ENCODE results near the gene NT5C3A.
"Not testable (repeated sequence)": the region's sequence is repeated elsewhere in the genome, so short reads cannot be mapped to it uniquely, and the experiment has no call there.

The NT5C3A gene

DNA sequence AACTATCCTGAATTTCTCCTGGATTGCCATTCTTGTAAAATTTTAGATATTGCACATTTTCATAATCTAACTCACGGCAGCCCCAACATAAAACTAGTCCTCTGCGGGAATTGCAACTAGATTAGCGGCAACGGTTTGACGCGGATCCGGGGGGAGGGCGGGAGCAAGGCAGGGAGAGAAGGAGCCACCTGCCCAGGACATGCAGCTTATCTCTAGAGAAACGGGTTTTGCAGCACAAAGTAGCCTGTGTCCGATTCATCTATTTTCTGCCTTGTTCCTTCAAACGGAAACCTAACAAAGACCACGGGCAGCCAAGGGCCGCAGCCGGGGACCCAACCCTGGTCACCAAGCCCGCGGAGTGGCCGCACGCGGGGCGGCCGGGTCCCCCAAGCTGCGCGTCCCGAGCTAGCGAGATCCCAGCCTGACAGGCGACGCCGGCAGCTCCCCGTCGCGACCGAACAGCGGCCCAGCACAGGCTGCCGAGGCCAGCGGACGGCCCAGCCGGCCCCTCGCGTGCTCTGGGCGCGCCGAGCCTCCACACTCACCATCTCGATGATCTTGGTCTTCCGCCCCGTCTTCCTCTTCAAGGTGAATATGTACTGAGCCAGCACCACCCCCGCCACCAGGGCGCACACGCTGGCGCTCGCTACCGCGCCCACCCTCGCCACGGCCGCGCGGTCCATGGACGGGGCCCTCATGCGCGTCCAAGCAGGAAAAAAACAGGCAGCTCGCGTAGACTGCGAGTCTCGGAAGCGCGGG lies at the start of gene NT5C3A:
Gene NT5C3A, minus strand, starts transcription at position 754 of the 759 bp plus-strand sequence. Its CDS starts 71 bp downstream, at position 683.
- DNase-seq, result peak; percentile 46

DNA sequence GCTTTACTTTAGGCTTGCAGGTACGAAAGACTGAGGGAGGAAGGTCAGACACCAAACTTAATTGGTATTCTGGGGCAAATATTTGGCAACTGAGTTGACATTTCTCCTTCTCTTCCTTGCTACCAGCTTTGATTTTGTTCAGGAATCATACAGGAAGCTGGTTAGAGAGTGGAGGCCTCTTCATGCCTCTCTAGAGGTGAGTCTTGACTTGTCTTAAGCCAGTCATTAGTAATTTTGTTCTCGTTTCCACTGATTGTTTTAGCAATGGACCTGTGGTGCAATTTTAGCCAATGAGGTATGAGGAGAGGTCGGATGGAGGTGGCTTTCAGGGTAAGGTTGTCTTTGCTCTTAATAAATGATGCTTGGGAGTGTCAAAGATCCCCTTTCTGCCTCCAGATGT lies 49.0 kb upstream of the NT5C3A start:
- DNase-seq, result no peak

DNA sequence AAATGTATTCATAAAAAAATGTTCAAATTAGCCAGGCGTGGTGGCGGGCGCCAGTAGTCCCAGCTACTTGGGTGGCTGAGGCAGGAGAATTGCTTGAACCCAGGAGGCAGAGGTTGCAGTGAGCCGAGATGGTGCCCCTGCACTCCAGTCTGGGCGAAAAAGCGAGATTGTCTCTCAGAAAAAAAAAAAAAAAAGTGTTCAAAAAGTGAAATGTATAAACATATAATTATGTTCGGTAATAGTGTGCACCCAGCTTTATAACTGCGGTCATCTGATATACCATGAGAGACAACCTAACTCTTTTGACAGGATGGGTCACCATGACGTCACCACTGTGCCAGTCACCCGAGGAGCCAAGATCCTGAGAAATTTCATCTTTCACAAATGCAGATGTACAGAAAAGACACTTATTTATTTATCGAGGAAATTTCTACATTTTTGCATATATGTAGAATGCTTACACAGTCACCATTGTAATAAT lies 47.2 kb upstream of the NT5C3A start:
- peak; percentile 57 for DNase-seq

DNA sequence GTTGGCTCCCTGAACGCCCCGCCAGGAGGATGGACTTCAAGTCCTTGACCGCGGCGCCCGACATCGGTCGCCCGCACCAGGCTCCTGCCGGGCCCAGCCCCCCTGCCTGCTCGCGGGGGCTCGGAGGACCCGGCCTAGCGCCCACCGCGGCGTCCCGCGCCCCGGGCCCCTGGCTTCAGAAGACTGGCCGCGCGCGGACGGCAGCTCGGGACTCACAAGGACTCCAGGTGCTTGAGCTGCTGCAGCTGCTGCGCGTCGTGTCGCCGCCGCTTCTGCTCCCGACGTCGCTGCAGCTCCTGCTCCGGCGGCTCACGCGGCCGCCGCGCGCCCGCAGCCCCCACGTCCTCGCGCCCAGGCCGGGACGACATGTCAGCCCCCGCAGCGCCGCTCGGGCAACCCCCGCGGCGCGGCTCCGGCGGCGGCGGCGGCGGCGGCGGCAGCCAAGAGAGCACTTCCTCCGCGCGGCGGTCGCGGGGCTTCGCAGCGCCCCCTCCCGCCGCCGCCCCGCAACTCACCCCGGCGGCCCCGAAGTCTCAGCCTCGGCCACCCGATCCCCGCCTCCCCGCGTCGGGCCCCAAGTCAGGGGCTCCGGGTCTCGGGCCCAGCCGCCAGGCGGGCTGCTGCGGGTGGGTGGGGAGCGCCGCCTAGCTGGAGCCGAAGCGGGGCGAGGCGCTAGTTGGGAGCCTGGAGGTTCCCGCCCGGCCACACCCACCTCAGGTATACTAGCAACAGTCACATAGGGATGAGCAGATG lies 46.6 kb upstream of the NT5C3A start, which contains the start of gene RP9:
Gene RP9, minus strand, starts transcription at position 400 of the 753 bp plus-strand sequence. Its CDS starts 32 bp downstream, at position 368.
- peak; percentile 87 for DNase-seq

DNA sequence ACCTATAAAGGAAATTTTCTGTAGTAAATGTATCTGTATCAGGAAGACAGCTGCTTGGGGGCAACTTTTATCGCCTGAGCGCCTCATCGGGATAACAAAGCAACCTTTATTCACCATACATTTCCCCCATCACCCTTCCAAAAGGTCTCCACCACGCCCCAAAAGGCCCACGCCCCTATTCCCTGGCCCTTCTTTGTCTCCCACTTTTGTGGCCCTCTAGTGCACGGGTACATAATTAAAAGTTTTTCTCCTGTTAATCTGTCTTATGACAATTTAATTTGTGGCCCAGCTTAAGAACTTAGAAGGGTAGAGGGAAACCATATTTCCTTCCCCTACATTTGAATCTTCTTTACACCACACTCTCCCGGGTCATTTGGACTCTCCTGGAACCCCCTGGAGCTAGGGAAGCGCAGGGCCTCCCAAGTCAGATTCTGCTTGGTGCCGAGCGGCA lies 46.0 kb upstream of the NT5C3A start:
- DNase-seq, result peak; percentile 32

DNA sequence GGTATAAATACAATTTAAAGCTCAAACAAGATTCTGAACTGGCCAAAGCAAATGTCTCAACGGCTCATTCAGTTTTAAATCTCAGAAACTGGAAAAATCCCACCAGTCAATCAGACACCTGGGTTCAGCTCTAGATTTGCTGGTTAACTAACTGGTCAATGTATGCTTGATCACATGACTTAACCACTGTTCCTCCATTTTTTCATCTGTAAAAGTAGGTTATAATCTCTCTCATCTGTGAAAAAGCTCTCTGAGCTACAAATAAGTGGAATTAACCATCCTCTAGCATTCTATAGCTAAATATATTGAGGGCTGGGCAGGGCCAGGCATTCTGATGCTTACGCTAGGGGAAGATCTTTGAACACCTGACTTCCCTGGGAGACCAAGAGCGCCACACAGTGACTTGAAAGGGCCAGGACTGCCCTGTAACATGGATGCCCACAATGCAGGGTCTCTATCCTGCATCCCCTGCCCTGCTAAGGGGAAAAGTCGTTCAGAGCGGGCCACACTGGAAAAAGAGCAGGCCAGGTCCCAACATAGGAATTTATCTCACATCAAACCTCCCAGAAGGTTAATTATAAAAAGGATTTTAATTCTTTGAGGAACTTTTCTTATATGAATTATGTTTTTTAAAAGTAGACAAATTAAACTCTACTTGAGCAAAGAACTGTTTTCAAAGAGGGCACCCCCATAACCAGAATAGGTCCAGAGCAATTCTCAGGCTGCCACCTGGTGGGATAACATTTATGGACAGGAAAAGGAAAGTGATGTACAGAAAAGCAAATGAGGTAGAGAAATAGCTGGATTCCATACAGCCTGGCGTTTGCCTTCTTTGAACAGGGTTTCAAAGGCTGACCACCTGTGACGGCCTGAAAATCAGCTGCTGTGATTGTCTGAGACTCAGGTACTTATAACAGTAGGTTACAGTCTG lies 44.8 kb upstream of the NT5C3A start:
- DNase-seq, result peak; percentile 40

DNA sequence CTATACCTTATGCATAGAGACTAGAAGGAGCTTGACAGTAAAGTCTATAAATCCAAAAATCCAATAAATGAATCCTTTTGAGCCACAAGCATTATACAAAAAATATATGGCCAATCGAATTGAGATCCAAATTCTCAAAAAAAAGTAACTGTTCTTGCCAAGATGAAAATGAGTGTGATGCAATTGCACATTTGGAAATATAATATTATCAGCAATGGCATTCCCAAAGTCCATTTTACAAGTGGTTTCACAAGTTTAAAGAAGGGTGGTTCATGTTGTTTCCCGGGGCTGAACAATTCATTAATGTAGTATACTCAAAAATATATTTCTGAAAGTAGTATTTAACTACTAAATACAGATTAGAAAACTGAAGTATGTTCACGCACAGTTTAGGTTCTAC lies 39.3 kb upstream of the NT5C3A start:
- DNase-seq, result no peak

DNA sequence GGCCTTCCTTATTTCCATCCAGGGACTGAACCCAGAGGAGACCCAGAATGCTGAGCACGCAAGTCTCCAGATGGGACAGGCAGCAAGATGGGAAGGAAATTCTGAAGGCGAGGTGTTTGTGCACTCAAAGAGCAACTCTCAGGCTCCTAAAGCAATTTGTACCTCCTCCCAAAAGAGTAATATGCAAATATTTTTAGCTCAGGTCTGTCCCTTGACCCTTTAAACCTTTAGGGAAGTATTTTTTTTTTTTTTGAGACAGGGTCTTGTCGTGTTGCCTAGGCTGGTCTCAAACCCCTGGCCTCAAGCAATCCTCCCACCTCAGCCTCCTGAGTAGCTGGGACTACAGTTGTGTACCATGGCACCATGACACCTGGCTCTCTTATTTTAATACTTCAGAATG lies 38.2 kb upstream of the NT5C3A start:
- no peak for DNase-seq

DNA sequence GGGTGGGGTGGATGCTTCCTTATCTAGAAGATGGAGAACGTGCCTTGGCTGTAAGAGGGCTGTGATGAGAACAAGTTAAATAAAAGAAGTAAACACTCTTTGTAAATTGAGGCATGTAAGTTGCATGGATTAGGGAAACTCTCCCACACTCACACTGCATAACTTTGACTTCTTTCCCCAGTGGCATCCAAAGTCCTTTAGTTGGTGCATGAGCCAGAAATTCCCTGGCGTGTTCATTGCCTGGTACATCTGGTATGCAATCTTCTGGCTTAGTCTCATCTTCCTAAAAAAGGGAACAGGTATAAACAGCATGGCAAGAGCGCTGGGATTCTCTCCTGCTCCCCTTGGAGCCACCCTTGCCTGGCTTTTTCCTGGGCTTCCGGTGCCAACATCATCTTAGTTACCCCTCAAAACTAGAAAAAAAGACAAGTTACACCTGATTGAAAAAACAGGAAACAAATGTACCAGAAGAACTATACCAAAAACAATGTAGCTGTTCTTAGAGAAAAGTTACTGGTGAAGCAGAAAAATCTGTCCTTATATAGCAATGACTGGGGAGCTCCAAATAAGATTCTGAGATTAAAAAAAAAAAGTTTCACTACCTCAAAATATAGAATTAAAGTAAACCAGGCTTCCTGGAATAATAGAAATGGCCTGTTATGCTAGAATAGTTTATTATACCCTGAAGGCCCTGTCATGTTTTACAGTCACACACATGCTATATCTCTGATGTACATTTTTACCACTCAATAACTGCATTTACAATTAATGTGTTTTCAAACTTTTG lies 36.8 kb upstream of the NT5C3A start:
- DNase-seq, result no peak

DNA sequence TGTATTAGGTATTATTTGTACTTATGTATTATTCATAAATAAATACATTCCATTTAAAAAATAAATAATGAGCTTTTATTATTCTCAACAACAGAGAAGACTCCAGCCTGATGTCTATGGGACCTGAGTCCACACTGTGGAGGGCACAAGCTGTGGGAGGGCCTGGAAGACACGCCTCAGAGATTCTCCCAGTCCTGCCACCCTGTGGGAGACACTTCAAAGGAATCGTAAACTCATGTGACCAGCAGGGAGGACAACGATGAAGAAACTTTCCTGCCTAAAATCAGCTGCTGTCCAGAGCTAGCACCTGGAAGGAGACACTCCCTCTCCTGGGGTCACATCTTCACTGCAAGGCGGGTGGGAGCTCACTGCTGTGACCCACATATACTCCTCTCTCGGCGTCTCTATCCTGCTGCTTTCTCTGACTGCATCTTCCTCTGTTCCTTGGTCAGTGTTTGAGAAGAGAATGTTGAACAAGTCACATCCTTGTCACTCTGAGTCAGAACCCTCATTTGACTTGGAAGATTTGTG lies 32.2 kb upstream of the NT5C3A start:
- not testable (repeated sequence) for DNase-seq

DNA sequence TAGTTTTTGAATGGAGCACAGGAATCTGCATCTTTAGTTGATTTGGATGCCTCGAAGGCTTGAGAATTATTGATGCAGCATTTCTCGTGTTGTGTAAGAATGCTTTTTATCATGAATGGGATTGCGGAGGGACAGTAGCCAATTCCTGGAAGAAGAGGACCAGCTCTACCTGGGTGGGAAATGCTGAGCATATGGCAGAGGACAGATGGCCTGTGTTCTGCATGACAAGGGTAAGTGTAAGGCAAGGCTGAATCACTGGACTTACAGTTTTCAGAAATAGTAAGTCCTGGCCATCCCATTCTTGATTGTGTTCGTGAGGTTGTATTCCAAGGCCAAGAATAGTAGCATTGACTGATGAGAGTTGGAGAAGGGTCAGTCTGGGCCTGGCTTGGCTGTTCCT lies 30.7 kb upstream of the NT5C3A start:
- no peak for DNase-seq

DNA sequence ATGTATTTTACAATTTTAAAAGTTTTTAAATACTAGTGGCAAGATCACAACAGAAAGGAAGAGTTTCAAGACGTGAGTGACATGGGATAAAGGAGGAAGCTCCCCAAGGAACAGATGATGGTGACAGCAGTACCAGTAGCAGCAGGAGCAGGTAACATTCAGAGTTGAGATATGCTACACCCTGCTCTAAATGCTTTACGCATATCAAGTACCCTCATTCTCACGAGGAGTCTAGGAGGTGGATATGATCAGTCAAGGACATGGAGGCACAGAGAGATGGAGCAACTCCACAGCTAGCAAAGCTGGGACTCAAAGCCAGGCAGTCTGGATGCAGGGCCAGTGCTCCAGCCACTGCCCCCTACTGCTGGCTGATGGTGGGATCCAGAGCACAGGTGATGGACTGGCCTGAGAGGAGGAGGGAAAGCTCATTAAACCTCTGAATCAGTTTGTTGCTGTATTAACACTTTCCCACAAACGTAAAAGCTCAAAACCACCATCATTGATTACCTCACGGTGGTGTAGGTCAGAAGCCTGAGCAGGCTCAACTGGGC lies 29.1 kb upstream of the NT5C3A start:
- DNase-seq, result no peak

DNA sequence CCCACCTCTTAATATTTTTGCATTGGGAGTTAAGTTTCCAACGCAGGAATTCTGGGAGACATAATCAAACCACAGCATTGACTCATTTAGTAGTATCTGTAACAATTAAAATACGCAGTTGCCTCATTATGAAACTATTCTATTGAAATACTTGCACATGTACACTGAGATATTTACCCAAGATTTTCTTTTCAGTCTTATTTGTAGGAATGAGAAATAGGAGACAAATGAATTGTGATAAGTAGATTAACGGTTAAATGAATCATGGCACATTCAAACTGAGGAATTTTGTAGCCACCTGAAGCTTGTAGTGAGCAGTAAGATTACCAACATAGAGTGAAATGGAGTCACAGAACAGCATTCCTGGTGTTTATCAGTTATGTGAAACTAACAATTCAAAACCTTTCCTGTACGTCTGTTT lies 28.5 kb upstream of the NT5C3A start:
- DNase-seq, result no peak

DNA sequence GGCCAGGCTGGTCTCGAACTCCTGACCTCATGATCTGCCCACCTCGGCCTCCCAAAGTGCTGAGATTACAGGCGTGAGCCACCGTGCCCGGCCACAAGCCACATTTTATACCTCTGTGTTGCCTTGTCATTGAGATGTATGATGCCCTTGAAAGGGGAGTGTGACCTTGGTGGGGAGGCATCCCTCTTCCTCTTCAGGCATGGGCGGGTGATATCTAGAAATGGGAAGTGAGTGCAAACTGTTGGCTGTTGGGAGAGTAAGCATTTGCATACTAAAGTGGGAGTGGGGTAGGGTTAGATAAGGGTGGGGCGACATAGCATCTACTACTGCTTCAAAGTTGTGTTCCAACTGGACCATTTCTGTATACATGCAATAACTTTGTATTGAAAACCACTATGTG lies 26.6 kb upstream of the NT5C3A start:
- no peak for DNase-seq

DNA sequence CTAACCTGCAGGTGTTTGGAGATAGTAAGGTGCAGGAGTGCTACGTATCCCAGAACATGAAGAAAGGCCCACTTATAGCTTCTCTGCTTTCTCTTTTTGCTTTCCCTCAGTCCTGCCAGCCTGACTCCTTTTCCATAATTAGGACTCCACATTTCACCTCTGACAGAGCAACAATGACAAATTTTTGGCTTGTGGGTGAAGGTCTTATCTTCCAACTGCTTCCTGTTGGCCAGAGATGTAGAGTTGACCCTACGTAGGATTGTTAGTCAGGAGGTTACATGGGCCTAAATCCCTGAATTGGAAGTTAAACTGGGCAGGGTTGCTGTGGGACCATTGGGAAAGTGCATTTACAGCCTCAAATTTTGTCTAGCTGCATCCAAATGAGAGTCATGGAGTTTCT lies 25.3 kb upstream of the NT5C3A start:
- no peak for DNase-seq

DNA sequence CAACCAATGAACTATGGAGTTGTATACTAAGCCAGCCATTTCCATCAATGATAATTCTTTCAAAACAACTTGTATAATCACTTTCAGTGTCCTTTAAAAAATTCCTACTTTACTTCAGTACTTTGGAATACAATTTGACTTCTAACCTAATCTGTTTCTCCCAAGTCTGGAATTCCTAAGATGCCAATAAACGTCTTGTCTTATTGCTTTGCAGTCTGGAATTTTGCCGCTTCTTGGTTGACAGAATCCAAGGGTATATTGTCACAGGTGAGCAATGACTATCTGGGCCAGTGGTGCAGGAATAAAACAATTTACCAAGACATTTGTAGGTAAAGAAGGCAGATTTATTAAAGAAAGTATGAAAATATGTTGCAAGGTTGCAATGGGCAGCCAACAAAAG lies 24.8 kb upstream of the NT5C3A start:
- no peak for DNase-seq

DNA sequence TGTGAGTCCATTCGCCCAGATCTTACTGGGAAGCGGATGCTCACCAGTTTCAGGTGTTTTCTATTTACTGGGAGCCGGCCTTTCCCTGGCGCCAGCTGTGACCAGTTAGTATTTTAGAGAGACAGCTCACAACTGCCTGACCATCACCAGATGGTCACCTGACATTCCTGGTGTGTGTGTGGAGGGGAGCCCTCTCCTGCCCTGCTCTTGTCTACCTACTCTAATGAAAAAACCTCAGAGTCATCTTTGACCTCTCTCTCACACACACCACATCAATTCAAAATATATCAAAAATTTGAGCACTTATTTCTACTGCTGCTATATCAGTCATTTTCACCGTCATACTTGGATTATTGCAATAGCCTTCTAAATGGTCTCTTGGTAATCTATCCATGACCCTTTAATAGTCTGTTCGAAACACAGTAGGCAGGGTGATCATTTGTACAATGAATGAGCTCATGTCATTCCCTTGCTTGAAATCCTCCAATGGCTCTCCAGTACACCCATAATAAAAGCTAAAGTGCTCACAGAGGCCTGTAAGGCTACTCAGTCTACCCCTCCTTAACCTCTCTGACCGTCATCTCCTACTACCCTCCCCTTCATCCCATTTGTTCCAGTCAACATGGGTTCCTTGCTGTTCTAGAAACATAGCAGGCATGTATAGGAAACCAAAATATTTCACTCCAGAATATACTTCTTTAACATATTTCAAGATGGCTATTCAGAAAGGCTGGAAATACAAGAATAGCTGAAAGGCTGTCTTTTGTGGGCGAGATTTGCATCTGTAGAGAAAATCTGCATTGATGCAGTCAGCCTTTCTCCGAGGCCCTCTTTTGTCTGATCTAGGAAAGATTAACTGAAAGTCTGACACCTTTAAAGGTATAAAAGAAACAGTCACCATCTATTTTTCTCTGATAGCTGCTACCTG lies 17.5 kb upstream of the NT5C3A start:
- DNase-seq, result no peak

DNA sequence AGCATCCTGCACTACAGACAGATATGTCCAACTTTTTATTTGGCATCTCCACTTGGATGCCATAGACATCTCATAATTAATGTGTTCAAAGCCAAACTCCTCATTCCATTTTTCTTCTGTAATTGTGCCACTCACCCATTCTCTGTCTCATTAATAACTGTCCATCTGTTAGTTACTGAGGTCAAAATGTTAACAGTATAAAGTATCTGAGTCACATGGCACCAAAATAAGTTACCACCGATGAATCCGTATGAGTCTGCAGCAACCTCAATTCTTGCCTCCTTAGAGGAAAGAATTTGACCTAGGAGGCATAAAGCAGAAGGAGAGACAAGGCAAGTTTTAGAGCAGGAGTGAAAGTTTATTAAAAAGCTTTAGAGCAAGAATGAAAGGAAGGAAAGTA lies 16.5 kb upstream of the NT5C3A start:
- no peak for DNase-seq

DNA sequence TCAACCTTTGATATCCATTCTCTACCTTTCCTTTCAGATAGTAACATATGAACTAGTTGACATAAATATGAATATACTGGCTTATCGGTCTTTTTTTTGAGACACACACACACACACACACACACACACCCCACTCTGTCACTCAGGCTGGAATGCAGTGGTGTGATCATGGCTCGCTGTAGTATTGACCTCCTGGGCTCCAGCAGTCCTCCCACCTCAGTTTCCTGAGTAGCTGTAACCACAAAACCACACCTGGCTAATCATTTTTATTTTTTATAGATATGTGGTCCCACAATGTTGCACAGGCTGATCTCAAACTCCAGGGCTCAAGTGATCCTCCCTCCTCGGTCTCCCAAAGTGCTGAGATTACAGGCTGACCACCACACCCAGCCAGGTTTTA lies 14.2 kb upstream of the NT5C3A start:
- no peak for DNase-seq

DNA sequence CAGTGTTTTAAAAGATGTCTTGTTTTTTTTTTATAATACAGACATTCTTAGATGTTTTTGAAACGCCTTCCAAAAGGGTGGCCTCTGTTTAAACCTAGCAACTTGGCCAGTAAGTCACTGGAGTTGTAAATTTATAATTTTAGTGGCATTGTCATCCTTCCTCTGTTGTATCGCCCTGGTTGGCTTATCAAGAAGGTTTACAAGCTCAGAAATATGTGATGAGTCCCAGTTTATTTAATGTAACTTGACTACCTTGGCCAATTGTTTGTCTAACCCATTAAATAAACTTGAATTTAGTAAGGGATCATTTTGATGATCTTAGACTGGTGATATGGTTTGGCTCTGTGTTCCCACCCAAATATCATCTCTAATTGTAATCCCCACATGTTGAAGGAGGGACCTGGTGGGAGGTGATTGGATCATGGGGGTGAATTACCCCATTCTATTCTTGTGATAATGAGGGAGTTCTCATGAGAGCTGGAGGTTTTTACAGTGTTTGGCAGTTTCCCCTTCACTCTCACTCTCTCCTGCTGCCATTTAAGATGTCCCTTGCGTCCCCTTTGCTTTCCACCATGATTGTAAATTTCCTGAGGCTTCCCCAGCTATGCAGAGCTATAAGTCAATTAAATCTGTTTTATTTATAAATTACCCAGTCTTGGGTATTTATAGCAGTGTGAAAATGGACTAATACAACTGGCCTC lies 13.4 kb upstream of the NT5C3A start:
- DNase-seq, result no peak

Data from NCI-H1105 treated with DMSO at 0.1 percent for 48 hours (cell line).